Epithelial cell of esophagus (primary cell): Measurements from ENCODE around the gene TENT5C.

Experiments
- DNase-seq: peaks from one replicate; pipeline ENCODE4 v3.0.0; 2010; ENCODE audit warnings: low read depth
- H3K4me3 ChIP-seq: 2 replicates; pipeline ENCODE4 v1.5.1; 2011; ENCODE audit warnings: mild to moderate bottlenecking, low read length, control low read depth
- TF ChIP-seq, protein P1 (sequence below): IDR thresholded peaks from 2 replicates; pipeline ENCODE4 v1.5.1; 2011; ENCODE audit warnings: low read depth, mild to moderate bottlenecking, low read length, control low read depth, inconsistent platforms; ENCODE audit not compliant: insufficient read depth; ENCODE audit errors: missing control alignments

The TENT5C gene

GRCh38 chr1:117578466-117578865, 27.4 kb upstream of the TENT5C start:
- no peak overlapping the region for H3K4me3 ChIP-seq
- no peak for DNase-seq
- TF ChIP-seq, protein P1, sequence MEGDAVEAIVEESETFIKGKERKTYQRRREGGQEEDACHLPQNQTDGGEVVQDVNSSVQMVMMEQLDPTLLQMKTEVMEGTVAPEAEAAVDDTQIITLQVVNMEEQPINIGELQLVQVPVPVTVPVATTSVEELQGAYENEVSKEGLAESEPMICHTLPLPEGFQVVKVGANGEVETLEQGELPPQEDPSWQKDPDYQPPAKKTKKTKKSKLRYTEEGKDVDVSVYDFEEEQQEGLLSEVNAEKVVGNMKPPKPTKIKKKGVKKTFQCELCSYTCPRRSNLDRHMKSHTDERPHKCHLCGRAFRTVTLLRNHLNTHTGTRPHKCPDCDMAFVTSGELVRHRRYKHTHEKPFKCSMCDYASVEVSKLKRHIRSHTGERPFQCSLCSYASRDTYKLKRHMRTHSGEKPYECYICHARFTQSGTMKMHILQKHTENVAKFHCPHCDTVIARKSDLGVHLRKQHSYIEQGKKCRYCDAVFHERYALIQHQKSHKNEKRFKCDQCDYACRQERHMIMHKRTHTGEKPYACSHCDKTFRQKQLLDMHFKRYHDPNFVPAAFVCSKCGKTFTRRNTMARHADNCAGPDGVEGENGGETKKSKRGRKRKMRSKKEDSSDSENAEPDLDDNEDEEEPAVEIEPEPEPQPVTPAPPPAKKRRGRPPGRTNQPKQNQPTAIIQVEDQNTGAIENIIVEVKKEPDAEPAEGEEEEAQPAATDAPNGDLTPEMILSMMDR = no peak

DNA sequence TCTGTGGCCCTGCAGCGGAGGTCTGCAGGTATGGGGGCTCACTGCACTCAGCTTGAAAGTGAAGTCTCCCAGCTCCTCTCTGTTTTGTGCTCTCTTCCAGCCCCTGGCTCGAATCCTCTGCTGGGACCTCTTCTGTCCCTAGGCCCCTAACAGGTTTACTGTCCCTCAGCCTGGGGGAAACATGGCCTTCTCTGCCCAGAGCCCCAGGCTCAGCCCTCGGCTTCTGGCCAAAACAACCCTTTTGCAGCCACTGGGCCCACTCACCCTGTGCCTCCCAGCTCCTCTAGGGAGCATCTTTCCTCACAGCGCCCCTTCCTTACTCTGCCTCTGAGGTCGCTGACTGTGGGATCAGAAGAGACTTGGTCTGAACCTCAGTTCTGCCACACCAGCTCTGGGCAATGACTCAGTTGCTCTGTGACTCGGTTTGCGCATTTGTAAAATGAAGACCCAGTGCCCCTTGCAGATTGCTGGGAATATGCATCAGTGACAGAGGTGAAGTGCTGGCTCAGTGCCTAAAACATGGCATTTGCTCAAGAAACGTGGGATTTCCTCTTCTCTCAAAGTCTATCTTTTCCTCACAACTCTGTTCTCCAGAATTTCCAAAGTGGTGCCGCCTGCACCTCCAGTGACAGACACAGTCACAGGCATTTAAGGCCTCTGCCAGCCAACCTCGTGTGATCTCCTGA, 26.5 kb upstream of the TENT5C start:
- H3K4me3 ChIP-seq = no peak overlapping the region
- no peak for DNase-seq
- TF ChIP-seq, protein P1 = no peak

DNA sequence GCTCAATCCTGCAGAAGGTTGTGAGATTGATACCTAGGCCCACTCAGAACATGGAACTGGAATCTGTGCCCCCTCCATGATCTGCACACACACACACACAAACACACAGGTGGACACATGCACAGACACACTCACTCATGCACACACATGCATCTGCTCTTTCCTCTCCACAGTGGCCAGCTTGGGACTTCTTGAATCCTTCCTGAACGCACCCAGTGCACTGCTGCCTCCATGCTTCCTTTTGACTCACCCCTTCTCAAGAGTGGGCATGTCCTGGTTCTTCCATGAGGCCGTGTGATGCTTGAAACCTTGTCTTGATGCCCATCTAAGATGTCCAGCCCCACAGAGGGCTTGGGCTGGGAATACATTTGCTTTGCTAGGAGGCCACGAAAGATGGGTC, 25.4 kb upstream of the TENT5C start:
- TF ChIP-seq, protein P1 = no peak
- DNase-seq = peak; percentile 22
- H3K4me3 ChIP-seq = no peak overlapping the region

- DNase-seq = no peak
- no peak overlapping the region for H3K4me3 ChIP-seq
- TF ChIP-seq, protein P1 = no peak
Measured at GRCh38 chr1:117580882-117581281, 25.0 kb upstream of the TENT5C start.

GRCh38 chr1:117581391-117581943, 24.4 kb upstream of the TENT5C start:
- no peak for DNase-seq
- TF ChIP-seq, protein P1 = no peak
- H3K4me3 ChIP-seq = no peak overlapping the region

DNA sequence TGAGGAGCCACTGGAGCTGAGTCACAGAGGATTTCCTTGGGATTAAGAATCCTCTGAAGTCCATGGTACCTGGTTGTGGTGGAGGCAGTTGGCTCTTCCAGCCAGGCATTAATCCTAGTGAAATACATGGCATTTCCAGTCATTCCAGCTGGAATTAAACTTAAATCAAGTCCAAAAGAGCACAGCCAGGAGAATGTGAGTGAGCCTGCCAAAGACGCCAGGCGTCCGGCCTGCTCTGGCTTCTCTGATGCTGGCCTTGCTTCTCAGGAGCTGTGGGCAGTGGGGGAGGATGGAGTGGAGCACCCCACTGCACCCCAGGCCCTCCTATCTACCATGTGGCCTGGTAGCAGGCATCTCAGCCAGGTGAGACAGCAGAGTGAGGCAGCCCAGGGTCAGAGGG, 23.4 kb upstream of the TENT5C start:
- no peak overlapping the region for H3K4me3 ChIP-seq
- no peak for DNase-seq
- TF ChIP-seq, protein P1 = no peak

- no peak overlapping the region for H3K4me3 ChIP-seq
- TF ChIP-seq, protein P1 = no peak
- no peak for DNase-seq
Measured at GRCh38 chr1:117583247-117583646, 22.6 kb upstream of the TENT5C start.
